Measurements from ENCODE around the gene BTBD2. TPM values are rescaled to one million over a fixed set of nuclear protein-coding genes. Genes with fewer than 3 reads are reported as not detected.

Gene BTBD2
- total and polyA plus RNA-seq, 10 of the 15 experiments (the other 5 are each of a cell fraction or from before 2014, with no cell fraction given): 0.13 to 66.2 (median 10.4) TPM

DNA sequence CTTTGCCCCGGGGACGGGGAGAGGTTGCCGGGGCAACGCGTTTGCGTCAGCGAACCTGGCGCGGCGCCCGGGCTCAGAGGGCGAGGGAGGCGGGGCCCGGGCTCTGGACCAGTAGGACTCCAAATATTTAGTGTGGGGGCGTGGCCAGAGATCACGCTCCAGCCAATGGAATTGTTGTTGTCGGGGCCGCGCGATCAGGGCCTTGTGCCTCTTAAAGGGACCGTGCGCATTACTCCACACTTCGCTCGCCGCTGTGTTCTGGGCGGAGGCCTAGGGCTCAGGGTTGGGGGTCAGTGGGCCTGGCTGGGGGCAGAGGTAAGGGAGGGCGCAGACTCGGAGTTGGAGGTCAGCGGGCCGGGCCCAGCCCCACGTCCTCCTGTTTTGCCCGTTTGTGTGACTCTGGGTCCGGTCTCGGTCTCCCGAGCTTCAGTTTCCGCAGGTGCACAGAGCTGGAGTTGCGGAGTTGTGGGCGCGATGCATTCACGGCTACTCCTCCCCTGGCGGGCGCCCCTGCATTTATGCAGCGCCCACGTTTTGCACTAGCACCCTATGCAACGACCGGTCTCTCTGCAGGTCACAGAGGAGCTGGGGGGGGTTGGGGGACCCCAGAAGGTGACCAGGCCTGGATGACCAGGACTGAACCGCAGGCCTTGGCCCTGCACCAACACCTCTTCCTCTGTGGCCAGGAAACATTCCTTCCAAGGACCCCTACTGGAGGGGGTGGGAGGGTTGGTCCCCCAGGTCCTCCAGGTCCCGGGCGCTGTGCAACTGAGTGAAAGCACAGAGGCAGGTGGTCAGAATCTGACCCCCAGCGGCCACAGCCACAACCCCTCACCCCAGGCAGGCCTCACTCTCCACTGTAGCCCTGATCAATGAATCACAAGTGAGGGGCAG, 46.2 kb upstream of the BTBD2 start (continued):
- TF ChIP-seq MTA2 (IDR thresholded peaks at IDR 0.05; ENCODE audit: low read depth): 0 out of 2 replicates have a peak, but pooled peaks have one; percentile 10
- TF ChIP-seq, protein P1, sequence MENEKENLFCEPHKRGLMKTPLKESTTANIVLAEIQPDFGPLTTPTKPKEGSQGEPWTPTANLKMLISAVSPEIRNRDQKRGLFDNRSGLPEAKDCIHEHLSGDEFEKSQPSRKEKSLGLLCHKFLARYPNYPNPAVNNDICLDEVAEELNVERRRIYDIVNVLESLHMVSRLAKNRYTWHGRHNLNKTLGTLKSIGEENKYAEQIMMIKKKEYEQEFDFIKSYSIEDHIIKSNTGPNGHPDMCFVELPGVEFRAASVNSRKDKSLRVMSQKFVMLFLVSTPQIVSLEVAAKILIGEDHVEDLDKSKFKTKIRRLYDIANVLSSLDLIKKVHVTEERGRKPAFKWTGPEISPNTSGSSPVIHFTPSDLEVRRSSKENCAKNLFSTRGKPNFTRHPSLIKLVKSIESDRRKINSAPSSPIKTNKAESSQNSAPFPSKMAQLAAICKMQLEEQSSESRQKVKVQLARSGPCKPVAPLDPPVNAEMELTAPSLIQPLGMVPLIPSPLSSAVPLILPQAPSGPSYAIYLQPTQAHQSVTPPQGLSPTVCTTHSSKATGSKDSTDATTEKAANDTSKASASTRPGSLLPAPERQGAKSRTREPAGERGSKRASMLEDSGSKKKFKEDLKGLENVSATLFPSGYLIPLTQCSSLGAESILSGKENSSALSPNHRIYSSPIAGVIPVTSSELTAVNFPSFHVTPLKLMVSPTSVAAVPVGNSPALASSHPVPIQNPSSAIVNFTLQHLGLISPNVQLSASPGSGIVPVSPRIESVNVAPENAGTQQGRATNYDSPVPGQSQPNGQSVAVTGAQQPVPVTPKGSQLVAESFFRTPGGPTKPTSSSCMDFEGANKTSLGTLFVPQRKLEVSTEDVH (IDR thresholded peaks at IDR 0.05; ENCODE audit: low read depth, partially characterized antibody): no peak
- TF ChIP-seq ZBTB4 (CRISPR knock-in tag; IDR thresholded peaks at IDR 0.05): no peak
- no peak for TF ChIP-seq RCOR1 (conservative IDR thresholded peaks at IDR 0.05; ENCODE audit: low read depth, low read length)
- peak; percentile 81 for TF ChIP-seq KLF5 (IDR thresholded peaks at IDR 0.05; ENCODE audit: partially characterized antibody)
- 0 out of 2 replicates have a peak, but pooled peaks have one; percentile 24 for TF ChIP-seq CBFB (IDR thresholded peaks at IDR 0.05; ENCODE audit: low read depth)
- TF ChIP-seq, protein P2, sequence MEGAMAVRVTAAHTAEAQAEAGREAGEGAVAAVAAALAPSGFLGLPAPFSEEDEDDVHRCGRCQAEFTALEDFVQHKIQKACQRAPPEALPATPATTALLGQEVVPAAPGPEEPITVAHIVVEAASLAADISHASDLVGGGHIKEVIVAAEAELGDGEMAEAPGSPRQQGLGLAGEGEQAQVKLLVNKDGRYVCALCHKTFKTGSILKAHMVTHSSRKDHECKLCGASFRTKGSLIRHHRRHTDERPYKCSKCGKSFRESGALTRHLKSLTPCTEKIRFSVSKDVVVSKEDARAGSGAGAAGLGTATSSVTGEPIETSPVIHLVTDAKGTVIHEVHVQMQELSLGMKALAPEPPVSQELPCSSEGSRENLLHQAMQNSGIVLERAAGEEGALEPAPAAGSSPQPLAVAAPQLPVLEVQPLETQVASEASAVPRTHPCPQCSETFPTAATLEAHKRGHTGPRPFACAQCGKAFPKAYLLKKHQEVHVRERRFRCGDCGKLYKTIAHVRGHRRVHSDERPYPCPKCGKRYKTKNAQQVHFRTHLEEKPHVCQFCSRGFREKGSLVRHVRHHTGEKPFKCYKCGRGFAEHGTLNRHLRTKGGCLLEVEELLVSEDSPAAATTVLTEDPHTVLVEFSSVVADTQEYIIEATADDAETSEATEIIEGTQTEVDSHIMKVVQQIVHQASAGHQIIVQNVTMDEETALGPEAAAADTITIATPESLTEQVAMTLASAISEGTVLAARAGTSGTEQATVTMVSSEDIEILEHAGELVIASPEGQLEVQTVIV (IDR thresholded peaks at IDR 0.05; ENCODE audit: borderline replicate concordance, partially characterized antibody): peak; percentile 62
- TF ChIP-seq HDGF (IDR thresholded peaks at IDR 0.05): peak; percentile 39
- TF ChIP-seq EED (IDR thresholded peaks at IDR 0.05; ENCODE audit: low read depth): no peak
- TF ChIP-seq ASH2L (IDR thresholded peaks at IDR 0.05; ENCODE audit: borderline replicate concordance, low read depth): no peak
- TF ChIP-seq SP1 (IDR thresholded peaks at IDR 0.05; ENCODE audit: low read depth, low read length): peak; percentile 83
- peak; percentile 17; the same call in 1 of the 2 replicates for TF ChIP-seq ZNF207 (IDR thresholded peaks at IDR 0.05; ENCODE audit: borderline replicate concordance)
- TF ChIP-seq ATF2 (IDR thresholded peaks at IDR 0.05; ENCODE audit: low read length): no peak
- no peak for TF ChIP-seq SUZ12 (IDR thresholded peaks at IDR 0.05; ENCODE audit: unreplicated experiment)
- 0 out of 2 replicates have a peak, but pooled peaks have one; percentile 63 for TF ChIP-seq NR2F1 (conservative IDR thresholded peaks at IDR 0.05)
- no peak for TF ChIP-seq MEF2A (IDR thresholded peaks at IDR 0.05; ENCODE audit: insufficient read depth, low read depth, low read length)
- TF ChIP-seq RFX5 (IDR thresholded peaks at IDR 0.05; ENCODE audit: low read depth, low read length): peak; percentile 94
- TF ChIP-seq IRF4 (IDR thresholded peaks at IDR 0.05; ENCODE audit: low read depth, low read length): no peak
- 0 out of 2 replicates have a peak, but pooled peaks have one; percentile 6 for TF ChIP-seq JUND (IDR thresholded peaks at IDR 0.05; ENCODE audit: low read depth, low read length)
- TF ChIP-seq NR2C2 (IDR thresholded peaks at IDR 0.05; ENCODE audit: borderline replicate concordance, control insufficient read depth, insufficient read length, low read depth): no peak
